ENCODE data around the gene ANK2. TPM values are rescaled to one million over a fixed set of nuclear protein-coding genes. Genes with fewer than 3 reads are reported as not detected.
"Not testable (repeated sequence)": the region's sequence is repeated elsewhere in the genome, so short reads cannot be mapped to it uniquely, and the experiment has no call there.

Gene ANK2
- total RNA-seq, 4 donors from 2014 or later = 74.2 to 127 (median 87.5) TPM

GRCh38 chr4:113223001-113223400, 173.5 kb downstream of the ANK2 start:
- no peak for DNase-seq
- H3K36me3 ChIP-seq = no peaks in the 10 kb centered on the region

GRCh38 chr4:113232194-113232593, 182.7 kb downstream of the ANK2 start:
- Histone ChIP-seq H3K9me3 (no peaks in the 10 kb centered on the region), H3K36me3 (no peaks in the 10 kb centered on the region)
- DNase-seq = no peak

More at GRCh38 chr4:113223001-113223400, 173.5 kb downstream of the ANK2 start:
- Histone ChIP-seq H3K27me3 (no peaks in the 10 kb centered on the region), H3K4me1 (no peaks in the 10 kb centered on the region), H3K4me3 (no peak overlapping the region), H3K27ac (no peak overlapping the region), H3K9me3 (no peaks in the 10 kb centered on the region)
- in situ Hi-C loops (cut with MboI; ENCODE audit: low sequenced_read_pairs in 4 of 4) = loop anchor here in 1 of 4 donors (25.0 kb wide), 1 partner anchor 111 kb away; no protein-coding TSS in a partner anchor
- ATAC-seq = no peak
- intact Hi-C loops (cut with DNase I; ENCODE audit: low total_unique reads) = no loop called here
- no peak for TF ChIP-seq CTCF (IDR thresholded peaks at IDR 0.05 in 4 of 5, conservative IDR thresholded peaks at IDR 0.05 in 1 of 5)
- TF ChIP-seq POLR2A (IDR thresholded peaks at IDR 0.05) = no peak

DNA sequence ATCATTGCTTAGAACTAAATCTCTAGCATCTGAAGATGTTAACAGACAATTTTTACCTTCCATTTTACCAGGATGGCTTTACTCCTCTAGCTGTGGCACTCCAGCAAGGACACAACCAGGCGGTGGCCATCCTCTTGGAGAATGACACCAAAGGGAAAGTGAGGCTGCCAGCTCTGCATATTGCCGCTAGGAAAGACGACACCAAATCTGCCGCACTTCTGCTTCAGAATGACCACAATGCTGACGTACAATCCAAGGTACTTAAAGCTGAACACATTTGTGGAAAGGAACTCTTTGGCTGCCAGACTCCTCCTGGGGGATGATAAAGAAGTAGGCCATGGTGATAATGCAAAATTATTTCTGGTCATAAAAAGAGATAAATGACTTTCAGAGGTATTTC, 187.5 kb downstream of the ANK2 start:
- H3K36me3 ChIP-seq = peaks cover 0 to under 1% of the 10 kb centered on the region in 2 donors
- TF ChIP-seq POLR2A (IDR thresholded peaks at IDR 0.05) (no peak), CTCF (IDR thresholded peaks at IDR 0.05 in 4 of 5, conservative IDR thresholded peaks at IDR 0.05 in 1 of 5) (no peak)
- no peak overlapping the region for H3K4me3 ChIP-seq
- no peaks in the 10 kb centered on the region for H3K27me3 ChIP-seq
- H3K9me3 ChIP-seq = no peaks in the 10 kb centered on the region
- DNase-seq = no peak
- ATAC-seq = no peak
- no peaks in the 10 kb centered on the region for H3K4me1 ChIP-seq
- in situ Hi-C loops (cut with MboI; ENCODE audit: low sequenced_read_pairs in 4 of 4) (no loop called here), intact Hi-C loops (cut with DNase I; ENCODE audit: low total_unique reads) (no loop called here)
- no peak overlapping the region for H3K27ac ChIP-seq

More at GRCh38 chr4:113232194-113232593, 182.7 kb downstream of the ANK2 start:
- Histone ChIP-seq H3K4me3 (no peak overlapping the region), H3K27ac (no peak overlapping the region), H3K4me1 (no peaks in the 10 kb centered on the region), H3K27me3 (no peaks in the 10 kb centered on the region)
- intact Hi-C loops (cut with DNase I; ENCODE audit: low total_unique reads) (no loop called here), in situ Hi-C loops (cut with MboI; ENCODE audit: low sequenced_read_pairs in 4 of 4) (no loop called here)
- no peak for ATAC-seq
- no peak for TF ChIP-seq CTCF (IDR thresholded peaks at IDR 0.05 in 4 of 5, conservative IDR thresholded peaks at IDR 0.05 in 1 of 5)
- no peak for TF ChIP-seq POLR2A (IDR thresholded peaks at IDR 0.05)

GRCh38 chr4:113243312-113243711, 193.9 kb downstream of the ANK2 start:
- no peak for ATAC-seq
- in situ Hi-C loops (cut with MboI; ENCODE audit: low sequenced_read_pairs in 4 of 4) = no loop called here
- intact Hi-C loops (cut with DNase I; ENCODE audit: low total_unique reads) = no loop called here

GRCh38 chr4:113244747-113245146, 195.3 kb downstream of the ANK2 start:
- in situ Hi-C loops (cut with MboI; ENCODE audit: low sequenced_read_pairs in 4 of 4); H3K27ac ChIP-seq; DNase-seq; H3K9me3 ChIP-seq; H3K4me1 ChIP-seq; ATAC-seq; H3K4me3 ChIP-seq; H3K27me3 ChIP-seq; H3K36me3 ChIP-seq; intact Hi-C loops (cut with DNase I; ENCODE audit: low total_unique reads): not testable (repeated sequence)

More at GRCh38 chr4:113243312-113243711, 193.9 kb downstream of the ANK2 start:
- H3K36me3 ChIP-seq = peaks cover 0 to 3% of the 10 kb centered on the region in 2 donors
- H3K27ac ChIP-seq = no peak overlapping the region
- TF ChIP-seq POLR2A (IDR thresholded peaks at IDR 0.05) = no peak
- no peak for TF ChIP-seq CTCF (IDR thresholded peaks at IDR 0.05 in 4 of 5, conservative IDR thresholded peaks at IDR 0.05 in 1 of 5)
- no peak for DNase-seq
- no peaks in the 10 kb centered on the region for H3K4me1 ChIP-seq
- H3K27me3 ChIP-seq = no peaks in the 10 kb centered on the region
- H3K9me3 ChIP-seq = no peaks in the 10 kb centered on the region
- no peak overlapping the region for H3K4me3 ChIP-seq
